GM23248 (cell line): ENCODE results near the gene RPL41. TPM values are rescaled to one million over a fixed set of nuclear protein-coding genes. Genes with fewer than 3 reads are reported as not detected.

Source experiments
- DNase-seq: peaks from one replicate; pipeline ENCODE4 v3.0.0-alpha.2; 2015
- H2AFZ ChIP-seq: fragments of 200-600 bp; sonication (generic); 2 replicates; pipeline ENCODE4 v1.6.1; 2016; ENCODE audit warnings: antibody characterized with exemption
- H3F3A ChIP-seq: fragments of 200-600 bp; sonication (generic); 2 replicates; pipeline ENCODE4 v1.6.1; 2016; ENCODE audit warnings: mild to moderate bottlenecking, antibody characterized with exemption, mixed run types; ENCODE audit not compliant: insufficient read depth
- H3K27ac ChIP-seq: fragments of 200-600 bp; sonication (generic); 2 replicates; pipeline ENCODE4 v1.5.1; 2016; ENCODE audit warnings: mild to moderate bottlenecking
- H3K27me3 ChIP-seq: fragments of 200-600 bp; sonication (generic); replicated peaks from 2 replicates; pipeline ENCODE4 v1.6.1; 2016; ENCODE audit warnings: mild to moderate bottlenecking; ENCODE audit not compliant: insufficient read depth
- H3K36me3 ChIP-seq: fragments of 200-600 bp; sonication (generic); 2 replicates; pipeline ENCODE4 v1.6.1; 2016; ENCODE audit warnings: low read depth, mild to moderate bottlenecking
- H3K4me1 ChIP-seq: fragments of 200-600 bp; sonication (generic); 2 replicates; pipeline ENCODE4 v1.6.1; 2016; ENCODE audit warnings: mild to moderate bottlenecking; ENCODE audit not compliant: insufficient read depth
- H3K4me2 ChIP-seq: fragments of 200-600 bp; sonication (generic); one replicate; pipeline ENCODE4 v1.6.1; 2016; ENCODE audit warnings: mild to moderate bottlenecking; ENCODE audit not compliant: unreplicated experiment
- H3K4me3 ChIP-seq: fragments of 200-600 bp; sonication (generic); 2 replicates; pipeline ENCODE4 v1.5.1; 2016; ENCODE audit warnings: mild to moderate bottlenecking
- H3K79me2 ChIP-seq: fragments of 200-600 bp; sonication (generic); 2 replicates; pipeline ENCODE4 v1.6.1; 2016; ENCODE audit warnings: mild to moderate bottlenecking; ENCODE audit not compliant: insufficient read depth
- H3K9ac ChIP-seq: fragments of 200-600 bp; sonication (generic); 2 replicates; pipeline ENCODE4 v1.6.1; 2016; ENCODE audit warnings: mild to moderate bottlenecking
- H3K9me2 ChIP-seq: fragments of 200-600 bp; sonication (generic); 2 replicates; pipeline ENCODE4 v1.6.1; 2016; ENCODE audit warnings: mixed run types, mild to moderate bottlenecking, moderate library complexity; ENCODE audit not compliant: insufficient read depth
- H3K9me3 ChIP-seq: fragments of 200-600 bp; sonication (generic); one replicate; pipeline ENCODE4 v1.6.1; 2017; ENCODE audit warnings: low read depth
- H4K20me1 ChIP-seq: fragments of 200-600 bp; sonication (generic); 2 replicates; pipeline ENCODE4 v1.6.0; 2016; ENCODE audit not compliant: insufficient read depth
- EZH2 ChIP-seq: fragments of 200-600 bp; sonication (generic); IDR thresholded peaks from 2 replicates; pipeline ENCODE4 v1.6.1; 2018; ENCODE audit warnings: antibody characterized with exemption, mild to moderate bottlenecking; ENCODE audit not compliant: insufficient read depth, poor library complexity, severe bottlenecking
- EZH2phosphoT487 ChIP-seq: fragments of 200-600 bp; sonication (generic); IDR thresholded peaks from 2 replicates; pipeline ENCODE4 v1.6.1; 2018; ENCODE audit warnings: antibody characterized with exemption, moderate library complexity, mild to moderate bottlenecking, low read depth; ENCODE audit not compliant: insufficient read depth
- WGBS, 2 experiments: methylation state at CpG; one replicate each; pipeline ENCODE4 v1.1.6; 2015 to 2017; ENCODE audit warnings: low lambda C conversion rate in 2 of 2, low coverage in 1 of 2; ENCODE audit errors: missing lambda C conversion rate in 2 of 2; 5-methylcytosine and 5-hydroxymethylcytosine counted together
- in situ Hi-C: fragments of 300-500 bp; cut with MboI; formaldehyde crosslinking; loops from 2 replicates; pipeline ENCODE4 v1.15.0; 2020
- polyA plus RNA-seq: library from polyadenylated mRNA; unstranded; fragments of >200 nt; fragmentation: Nextera tagmentation; extraction: Ambion mirVana; gene quantifications from 2 replicates; pipeline ENCODE4 v1.2.1, GENCODE V29; 2016
- total RNA-seq: library from RNA; depleted of rRNA; stranded (reverse); fragments of >200 nt; shearing (Covaris generic); gene quantifications from 2 replicates; pipeline ENCODE4 v1.2.3, GENCODE V29; 2014

RPL41 gene
- total and polyA plus RNA-seq, 2 experiments from 2014 or later, result 1,892 to 2,545 TPM

DNA sequence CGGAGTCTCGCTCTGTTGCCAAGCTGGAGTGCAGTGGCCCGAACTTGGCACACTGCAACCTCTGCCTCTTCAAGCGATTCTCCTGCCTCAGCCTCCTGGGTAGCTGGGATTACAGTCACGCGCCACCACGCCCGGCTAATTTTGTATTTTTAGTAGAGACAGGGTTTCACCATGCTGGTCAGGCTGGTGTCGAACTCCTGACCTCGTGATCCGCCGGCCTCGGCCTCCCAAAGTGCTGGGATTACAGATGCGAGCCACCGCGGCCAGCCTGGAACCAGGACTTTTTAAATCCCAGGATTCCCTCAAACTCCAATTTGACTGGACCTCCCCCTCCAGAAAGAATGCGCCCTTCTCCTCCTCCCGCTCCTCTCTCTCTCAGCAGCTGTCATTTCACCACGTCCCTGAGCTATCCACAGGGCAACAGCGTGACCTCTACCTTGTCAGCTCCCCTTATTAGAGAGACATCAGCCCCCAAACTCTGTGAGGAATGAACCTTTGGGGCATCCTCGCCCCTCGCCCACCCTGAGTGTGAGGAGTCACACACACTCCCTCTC, 13.6 kb downstream of the RPL41 start:
- WGBS, 2 experiments, result 74 to 77% methylated on average over 22 of the region's 22 CpGs
- no peak for DNase-seq
- no peaks in the 10 kb centered on the region for H3K9me3 ChIP-seq

DNA sequence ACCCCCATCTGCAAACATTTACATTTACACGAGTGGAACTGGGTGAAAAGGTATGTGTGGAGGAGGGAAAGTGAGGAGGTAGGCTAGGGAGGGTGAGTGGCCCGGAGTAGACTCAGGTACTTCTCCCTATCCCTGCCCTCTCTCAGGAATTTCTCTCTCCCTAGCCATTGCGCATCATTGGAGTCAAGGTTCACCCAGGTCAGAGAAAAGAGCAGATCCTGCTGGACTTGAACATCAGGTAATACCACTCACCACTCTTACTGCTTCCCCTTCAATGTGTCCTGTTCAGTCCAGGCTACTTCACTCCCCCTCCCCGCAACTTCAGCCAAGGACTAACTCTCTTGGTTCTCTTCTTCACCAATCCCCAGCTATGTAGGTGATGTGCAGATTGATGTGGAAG, 14.4 kb downstream of the RPL41 start:
- Histone ChIP-seq H3F3A (peaks cover 14% of the 10 kb centered on the region), H2AFZ (no peak overlapping the region), H3K9me2 (no peaks in the 10 kb centered on the region), H3K4me1 (peaks cover 19% of the 10 kb centered on the region), H3K36me3 (peaks cover 22% of the 10 kb centered on the region), H3K4me3 (no peak overlapping the region), H3K27me3 (no peaks in the 10 kb centered on the region), H4K20me1 (no peaks in the 10 kb centered on the region), H3K27ac (no peak overlapping the region), H3K4me2 (no peak overlapping the region), H3K79me2 (peaks cover 59% of the 10 kb centered on the region), H3K9ac (no peak overlapping the region), H3K9me3 (no peaks in the 10 kb centered on the region)
- no peak for TF ChIP-seq EZH2
- no peak for TF ChIP-seq EZH2phosphoT487
- 81 to 86% methylated on average over 4 of the region's 4 CpGs for WGBS, 2 experiments
- in situ Hi-C loops, result no loop called here
- no peak for DNase-seq

More for the DNA sequence above, 13.6 kb downstream of the RPL41 start:
- Histone ChIP-seq H3F3A (peaks cover 22% of the 10 kb centered on the region), H3K79me2 (peaks cover 67% of the 10 kb centered on the region), H3K4me2 (peak overlapping the region; percentile 85), H3K4me1 (peaks cover 20% of the 10 kb centered on the region), H3K27ac (no peak overlapping the region), H3K9ac (peak overlapping the region; percentile 84), H3K27me3 (no peaks in the 10 kb centered on the region), H4K20me1 (no peaks in the 10 kb centered on the region), H3K9me2 (no peaks in the 10 kb centered on the region), H3K36me3 (peaks cover 22% of the 10 kb centered on the region), H2AFZ (no peak overlapping the region), H3K4me3 (peak overlapping the region; percentile 95)
- TF ChIP-seq EZH2phosphoT487 (no peak), EZH2 (no peak)
- in situ Hi-C loops, result no loop called here

DNA sequence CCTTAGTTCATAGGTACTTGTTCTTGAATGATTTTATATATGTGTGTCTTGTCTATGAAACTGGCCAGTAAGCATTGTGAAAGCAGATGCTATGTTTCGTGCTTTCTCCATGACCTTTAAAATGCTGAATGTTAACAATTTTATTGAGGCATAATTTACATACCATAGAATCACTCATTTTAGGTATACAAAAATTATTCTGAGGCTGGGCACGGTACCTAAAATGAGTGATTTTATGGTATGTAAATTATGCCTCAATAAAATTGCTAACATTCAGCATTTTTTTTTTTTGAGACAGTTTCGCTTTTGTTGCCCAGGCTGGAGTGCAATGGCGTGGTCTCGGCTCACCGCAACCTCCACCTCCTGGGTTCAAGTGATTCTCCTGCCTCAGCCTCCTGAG, 18.5 kb downstream of the RPL41 start:
- H3K4me1 ChIP-seq, result no peaks in the 10 kb centered on the region
- H3K4me3 ChIP-seq, result no peak overlapping the region
- H2AFZ ChIP-seq, result no peak overlapping the region
- H3K9me3 ChIP-seq, result no peaks in the 10 kb centered on the region
- H4K20me1 ChIP-seq, result no peaks in the 10 kb centered on the region
- in situ Hi-C loops, result no loop called here
- H3K79me2 ChIP-seq, result peaks cover 30% of the 10 kb centered on the region
- peaks cover 42% of the 10 kb centered on the region for H3K36me3 ChIP-seq
- TF ChIP-seq EZH2phosphoT487, result no peak
- TF ChIP-seq EZH2, result no peak
- H3K9ac ChIP-seq, result no peak overlapping the region
- no peak overlapping the region for H3K27ac ChIP-seq
- no peaks in the 10 kb centered on the region for H3K9me2 ChIP-seq
- WGBS, 2 experiments, result 94 to 95% methylated on average over 6 of the region's 6 CpGs
- no peak overlapping the region for H3K4me2 ChIP-seq
- H3F3A ChIP-seq, result no peaks in the 10 kb centered on the region
- no peaks in the 10 kb centered on the region for H3K27me3 ChIP-seq
- no peak for DNase-seq

DNA sequence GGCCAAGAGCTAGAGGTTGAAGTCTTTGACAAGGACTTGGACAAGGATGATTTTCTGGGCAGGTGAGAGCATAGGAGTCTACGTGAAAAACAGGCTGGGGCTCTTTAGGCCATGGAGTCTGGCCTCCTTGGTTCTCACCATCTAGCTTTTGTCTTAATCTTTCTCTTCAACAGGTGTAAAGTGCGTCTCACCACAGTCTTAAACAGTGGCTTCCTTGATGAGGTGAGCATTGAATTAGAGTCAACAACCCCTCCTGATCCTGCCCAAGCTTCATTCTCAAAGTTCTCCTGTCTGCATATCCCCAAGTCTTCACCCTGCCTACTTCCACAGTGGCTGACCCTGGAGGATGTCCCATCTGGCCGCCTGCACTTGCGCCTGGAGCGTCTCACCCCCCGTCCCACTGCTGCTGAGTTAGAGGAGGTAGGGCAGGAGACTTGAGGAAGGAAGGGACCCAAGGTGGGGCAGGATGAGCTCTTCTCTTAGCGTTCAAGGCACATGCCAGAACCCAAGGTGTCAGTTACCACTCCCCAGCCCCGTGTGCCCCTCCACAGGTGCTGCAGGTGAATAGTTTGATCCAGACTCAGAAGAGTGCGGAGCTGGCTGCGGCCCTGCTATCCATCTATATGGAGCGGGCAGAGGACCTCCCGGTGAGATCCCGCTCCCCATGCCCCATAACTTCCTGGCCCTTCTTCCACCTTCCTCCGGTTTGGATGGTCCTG, 21.6 kb downstream of the RPL41 start:
- Histone ChIP-seq H3K27ac (no peak overlapping the region), H3K9ac (no peak overlapping the region), H3K9me3 (no peaks in the 10 kb centered on the region), H3F3A (peaks cover 9% of the 10 kb centered on the region; the same call in 1 of the 2 replicates), H3K4me1 (no peaks in the 10 kb centered on the region), H3K4me3 (no peak overlapping the region), H3K36me3 (peaks cover 42% of the 10 kb centered on the region), H3K27me3 (no peaks in the 10 kb centered on the region), H4K20me1 (no peaks in the 10 kb centered on the region), H3K79me2 (0 out of 2 replicates have a peak, but pooled peaks cover 4% of the 10 kb centered on the region), H3K4me2 (no peak overlapping the region), H2AFZ (no peak overlapping the region), H3K9me2 (no peaks in the 10 kb centered on the region)
- WGBS, 2 experiments, result 95 to 96% methylated on average over 14 of the region's 14 CpGs
- TF ChIP-seq EZH2phosphoT487 (no peak), EZH2 (no peak)
- in situ Hi-C loops, result no loop called here
- DNase-seq, result no peak
